Activated CD4-positive, CD25-positive, alpha-beta regulatory T cell (primary cell): Measurements from ENCODE around the gene CCDC178.
"Not testable (repeated sequence)": the region's sequence is repeated elsewhere in the genome, so short reads cannot be mapped to it uniquely, and the experiment has no call there.

Experiments used
- DNase-seq, 4 experiments: peaks; one replicate each; lab custom pipeline; 2025; lab: John Stamatoyannopoulos, UW

Gene CCDC178, protein sequence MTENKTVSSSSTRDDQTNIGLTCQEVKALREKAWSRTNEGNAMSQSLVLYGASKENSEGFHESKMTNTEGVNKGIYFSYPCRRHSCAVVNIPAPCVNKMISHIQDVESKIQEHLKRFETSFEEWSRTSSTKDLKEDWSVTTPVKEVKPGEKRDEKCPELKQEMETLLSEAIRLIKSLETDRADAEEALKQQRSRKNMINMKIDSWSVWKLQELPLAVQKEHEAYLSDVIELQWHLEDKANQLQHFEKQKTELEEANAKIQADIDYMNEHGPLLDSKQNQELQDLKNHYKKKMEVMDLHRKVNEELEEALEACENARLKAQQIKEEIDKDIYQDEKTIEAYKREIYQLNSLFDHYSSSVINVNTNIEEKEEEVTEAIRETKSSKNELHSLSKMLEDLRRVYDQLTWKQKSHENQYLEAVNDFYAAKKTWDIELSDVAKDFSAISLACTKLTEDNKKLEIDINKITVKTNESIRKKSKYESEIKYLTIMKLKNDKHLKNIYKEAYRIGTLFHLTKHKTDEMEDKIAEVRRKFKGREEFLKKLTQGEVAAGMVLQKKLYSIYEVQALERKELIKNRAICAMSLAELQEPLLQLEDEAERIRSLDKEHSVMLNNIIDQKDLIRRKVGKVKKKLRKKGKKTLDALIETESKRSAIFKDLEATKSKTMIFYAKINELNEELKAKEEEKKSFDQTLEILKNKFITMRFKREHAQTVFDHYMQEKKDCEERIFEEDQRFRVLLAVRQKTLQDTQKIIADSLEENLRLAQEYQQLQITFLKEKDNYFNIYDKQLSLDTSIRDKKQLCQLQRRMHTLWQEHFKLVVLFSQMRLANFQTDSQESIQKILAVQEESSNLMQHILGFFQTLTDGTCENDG

DNA sequence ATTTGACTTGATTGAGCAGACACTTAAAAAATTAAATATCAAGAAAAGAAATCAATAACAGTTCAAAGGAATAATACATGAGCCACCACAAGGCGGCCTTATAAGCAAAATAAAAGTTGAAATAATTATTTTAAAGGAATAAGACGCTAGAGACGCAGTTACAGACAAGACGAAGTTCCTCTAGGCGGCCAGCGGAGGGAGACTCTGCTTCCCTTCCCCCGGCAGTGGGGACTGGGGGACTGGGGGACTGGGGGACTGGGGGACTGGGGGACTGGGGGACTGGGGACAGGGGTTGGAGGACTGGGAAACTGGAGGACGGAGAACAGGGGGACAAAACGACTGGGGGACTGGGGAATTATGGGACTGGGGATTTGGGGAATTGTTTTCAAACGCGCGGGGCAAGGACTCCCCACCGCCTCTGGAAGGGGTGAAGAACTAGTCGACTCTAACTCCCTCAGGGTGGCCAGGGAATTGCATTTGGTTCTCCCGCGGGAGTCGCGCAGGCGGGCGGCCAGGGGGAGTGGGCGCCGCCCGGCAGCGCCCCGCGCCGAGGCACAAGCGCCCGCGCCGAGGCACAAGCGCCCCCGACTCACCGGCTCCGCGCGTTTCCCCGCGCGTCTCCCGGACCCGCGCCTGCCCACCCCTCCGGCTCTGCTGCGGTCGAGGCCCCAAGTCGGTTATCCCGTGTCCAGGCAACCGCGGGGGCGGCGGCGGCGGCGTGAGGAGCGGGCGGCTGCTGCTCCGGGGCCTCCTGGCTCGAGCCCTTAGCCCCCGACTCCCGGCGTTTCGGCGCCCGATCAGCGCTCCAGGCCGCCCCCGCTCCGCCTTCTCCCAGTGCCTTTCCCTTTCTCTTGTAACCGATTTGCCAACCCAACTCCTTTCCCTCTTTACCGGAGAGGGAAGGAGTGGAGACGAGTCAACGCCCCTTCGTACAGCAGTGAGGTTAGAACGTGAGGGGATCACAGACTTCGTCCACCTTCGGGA is at the start of gene CCDC178:
TSS of gene CCDC178 (minus strand) at position 662 of the 984 bp plus-strand sequence. CDS start 28,633 bp downstream, outside the sequence.
- no peak for DNase-seq

- DNase-seq, result no peak
These were observed 43.4 kb upstream of the CCDC178 start for GRCh38 chr18:33483908-33484307.

- no peak for DNase-seq
These were observed 32.0 kb upstream of the CCDC178 start for GRCh38 chr18:33472509-33472908.

DNA sequence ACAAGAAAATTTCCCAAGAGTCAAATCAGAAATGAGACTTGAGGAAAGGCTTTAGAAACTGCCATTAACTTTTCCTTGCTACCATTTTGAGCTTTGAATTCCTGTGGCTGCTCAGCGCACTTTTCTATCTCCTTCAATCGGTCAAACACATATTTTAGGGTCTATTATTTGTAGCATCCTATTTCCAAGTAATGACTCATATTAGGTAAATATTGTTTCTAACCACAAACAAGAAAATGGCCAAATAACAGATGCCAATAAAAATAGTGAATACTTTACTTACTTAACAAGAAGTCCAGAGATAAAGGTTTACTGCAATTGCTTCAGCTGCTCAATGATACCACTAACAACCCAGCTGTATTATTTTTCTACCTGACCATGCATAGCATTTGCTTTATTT is 29.7 kb upstream of the CCDC178 start:
- no peak for DNase-seq

DNA sequence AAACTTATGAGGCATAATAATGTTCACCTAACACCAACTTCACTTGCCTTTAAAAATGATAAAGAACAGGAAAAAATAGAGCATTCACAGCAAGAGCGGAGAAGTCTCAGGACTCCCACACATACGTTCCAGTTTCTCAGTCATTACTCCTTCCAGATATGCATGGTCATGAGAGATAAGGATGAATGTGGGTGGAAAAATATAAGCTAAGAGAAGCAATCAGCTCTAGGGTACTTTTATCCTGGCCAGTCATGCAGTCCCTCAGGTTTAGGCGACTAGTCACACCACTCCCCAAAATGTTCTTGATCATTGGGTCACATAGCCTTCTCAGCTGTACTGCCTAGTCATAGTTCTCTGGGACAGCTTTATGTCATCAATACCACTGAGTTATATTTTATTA is 29.2 kb upstream of the CCDC178 start:
- DNase-seq, result no peak

DNA sequence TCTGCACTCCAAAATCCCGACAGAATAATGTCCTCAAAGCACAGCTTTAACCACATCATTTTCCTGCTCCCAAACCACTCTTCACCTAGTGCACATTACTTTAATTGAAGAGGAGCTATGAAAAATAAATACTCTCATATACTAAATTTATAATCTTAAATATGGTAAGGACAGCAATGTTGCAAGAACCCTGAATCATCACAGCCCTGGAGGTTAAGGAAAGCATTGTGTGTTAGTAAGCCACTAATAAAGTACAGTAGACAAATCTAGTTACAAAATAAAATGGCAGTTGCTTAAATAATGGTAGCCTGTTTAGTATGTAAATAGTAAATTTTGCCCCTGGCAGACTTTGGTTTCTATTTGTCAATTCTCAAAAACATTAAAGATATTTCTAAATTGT is 27.0 kb upstream of the CCDC178 start:
- DNase-seq, result no peak

DNA sequence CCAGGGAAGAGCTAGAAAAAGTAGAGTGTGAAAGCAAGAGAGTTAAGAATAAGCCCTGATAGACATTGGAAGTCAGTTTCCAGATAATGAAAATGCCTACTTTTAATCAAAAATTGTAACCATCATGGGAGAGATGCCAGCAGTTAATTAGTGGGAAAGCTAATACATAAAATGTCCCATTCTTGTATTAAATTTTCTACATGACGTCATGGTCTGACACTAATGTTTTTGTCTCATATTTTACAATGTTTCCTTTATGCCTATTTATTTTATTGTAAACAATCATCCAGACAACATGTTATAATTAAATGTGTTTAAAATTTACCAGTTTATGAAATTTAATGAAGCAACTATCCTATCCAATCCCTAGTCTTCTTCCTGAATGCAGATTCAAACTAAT is 26.3 kb upstream of the CCDC178 start:
- DNase-seq, result no peak

- DNase-seq, result no peak
These were observed 20.2 kb upstream of the CCDC178 start for GRCh38 chr18:33460681-33461080.

DNA sequence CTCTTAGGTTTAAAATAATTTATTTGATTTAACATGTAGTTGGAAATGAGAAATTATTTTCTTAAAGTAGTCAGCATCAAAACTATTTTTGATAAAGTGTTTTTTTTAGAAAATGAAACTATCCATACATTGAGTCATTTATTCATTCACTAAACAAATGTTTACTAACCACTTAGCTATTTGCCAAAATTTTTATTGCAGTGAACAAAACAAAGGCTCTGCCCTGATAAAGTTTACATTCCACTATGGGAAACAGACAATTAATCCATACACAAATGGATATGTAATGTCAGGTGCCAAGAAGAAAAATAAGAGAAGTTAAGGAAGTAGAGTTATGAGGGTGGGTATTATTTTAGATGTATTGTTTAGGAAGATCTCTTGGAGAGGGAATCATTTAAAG is 19.1 kb upstream of the CCDC178 start:
- DNase-seq, result no peak

DNA sequence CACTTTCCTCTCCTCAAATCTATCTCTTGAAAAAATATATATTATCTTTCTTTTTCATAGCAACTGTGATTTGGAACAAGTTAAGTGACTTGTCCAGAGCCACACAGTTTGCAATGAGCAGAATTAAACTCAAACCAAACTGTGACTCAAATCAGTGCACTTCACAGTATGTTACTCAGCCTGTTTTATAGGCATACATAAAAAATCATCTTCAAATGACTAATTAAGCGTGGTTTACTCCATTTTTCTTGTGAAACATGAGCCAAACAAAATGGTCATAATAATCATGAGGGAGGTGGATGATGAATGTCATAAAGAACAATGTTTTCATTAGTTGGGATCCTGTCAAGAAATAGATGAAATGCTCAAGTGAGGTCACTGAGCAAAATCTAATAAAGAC is 6.1 kb upstream of the CCDC178 start:
- no peak for DNase-seq

DNA sequence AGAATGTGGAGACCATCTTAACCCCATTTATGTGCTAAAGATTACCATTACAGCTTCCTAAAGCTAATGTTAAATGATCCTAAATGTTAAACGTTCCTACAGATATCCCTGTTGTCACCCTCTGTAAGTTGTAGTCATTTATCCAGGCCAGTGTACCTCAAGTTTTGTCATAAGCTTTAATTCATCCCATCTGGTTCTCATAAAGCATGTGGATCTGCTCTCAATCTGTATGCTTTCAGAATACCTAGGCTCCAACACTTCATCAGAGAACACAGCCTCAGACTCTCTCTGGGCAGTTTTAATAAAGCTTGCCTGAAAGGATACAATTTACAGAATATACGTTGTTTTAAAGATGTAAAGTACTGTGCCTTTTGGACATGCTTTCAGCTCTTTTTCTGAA is 4.2 kb upstream of the CCDC178 start:
- no peak for DNase-seq

DNA sequence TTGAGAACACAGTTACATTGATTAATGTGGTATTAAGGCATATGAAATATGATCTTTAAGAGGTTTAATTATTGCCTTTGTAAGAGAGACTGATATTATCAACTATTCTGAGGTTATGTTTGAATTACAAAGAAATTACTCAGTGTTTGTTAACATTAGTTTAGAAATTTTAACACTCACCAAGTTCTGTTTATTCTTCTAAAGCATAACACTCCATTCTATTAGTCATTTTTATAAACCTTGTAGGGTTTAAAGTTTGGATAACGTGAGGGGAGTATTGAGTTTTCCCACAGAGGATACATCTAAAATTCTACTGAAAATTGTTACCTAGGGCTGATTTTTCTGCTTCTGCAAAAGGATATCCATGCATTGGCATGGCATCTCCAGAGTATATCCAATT is 7.7 kb downstream of the CCDC178 start:
- no peak for DNase-seq

DNA sequence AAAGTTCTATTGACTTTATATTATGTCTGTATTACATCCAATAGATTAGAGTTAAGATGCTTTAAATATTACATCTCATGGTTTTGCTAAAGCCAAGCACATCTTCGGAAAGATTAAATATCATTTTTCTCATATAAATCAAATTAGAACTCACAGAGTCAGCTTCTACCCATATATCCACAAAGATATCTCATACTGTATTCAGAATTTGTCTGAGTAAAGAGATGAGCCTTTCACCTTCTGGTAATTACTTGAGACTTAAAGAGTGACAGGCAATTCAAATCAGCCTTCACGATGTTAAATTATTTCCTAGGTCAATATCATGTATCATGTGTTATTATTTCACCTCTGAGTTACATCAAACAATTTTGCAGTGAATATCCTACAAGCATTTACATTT is 13.0 kb downstream of the CCDC178 start:
- DNase-seq, result no peak

DNA sequence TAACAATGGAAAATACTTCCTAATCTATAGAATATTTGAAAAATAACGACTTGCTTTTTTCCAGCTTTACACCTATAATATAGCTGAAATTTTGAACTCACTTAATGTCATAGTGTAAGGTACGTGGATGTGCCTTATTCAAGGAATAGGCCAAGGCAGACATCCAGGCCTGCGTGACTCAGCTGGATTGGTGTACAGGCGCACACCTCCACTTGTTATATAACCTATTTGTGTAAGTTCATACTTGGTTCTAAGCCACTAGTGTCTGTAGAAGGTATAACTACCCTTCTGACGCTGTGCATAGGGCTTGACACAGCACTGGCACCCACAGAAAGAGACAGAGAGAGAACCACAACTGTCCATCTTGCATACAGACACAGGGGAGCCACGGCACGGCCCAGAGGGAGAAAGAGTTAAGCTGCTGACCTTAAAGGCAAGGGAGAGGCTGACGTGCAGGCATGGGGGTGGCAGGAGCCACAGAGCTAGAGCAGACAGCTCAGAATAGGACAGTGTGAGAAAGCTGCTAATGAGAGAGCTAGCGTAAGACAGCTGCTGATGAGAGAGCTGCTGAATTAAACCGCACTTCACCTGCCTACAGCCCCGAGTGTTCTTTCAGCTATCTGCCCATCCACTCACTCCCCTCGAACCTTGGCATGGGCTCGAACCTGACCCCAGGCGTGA is 16.1 kb downstream of the CCDC178 start:
- no peak for DNase-seq

DNA sequence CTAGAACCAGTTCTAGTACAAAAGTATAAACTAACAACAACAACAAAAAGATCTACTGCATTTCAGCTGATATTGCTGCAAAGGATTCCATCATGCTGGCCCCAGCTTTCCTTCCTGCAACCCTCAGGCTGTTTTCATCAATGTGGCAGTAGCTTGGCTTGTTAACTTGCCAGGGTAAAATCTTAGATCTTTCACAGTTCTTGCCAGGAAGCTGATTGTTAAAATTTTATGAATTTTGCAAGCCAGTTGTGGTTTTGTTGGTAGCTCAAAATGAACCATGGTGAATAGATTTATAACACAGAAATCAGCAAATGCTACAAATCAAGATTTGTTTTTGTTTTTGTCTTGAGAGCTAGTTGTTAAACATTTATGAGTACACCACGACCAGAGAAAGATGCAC is 19.3 kb downstream of the CCDC178 start:
- no peak for DNase-seq

DNA sequence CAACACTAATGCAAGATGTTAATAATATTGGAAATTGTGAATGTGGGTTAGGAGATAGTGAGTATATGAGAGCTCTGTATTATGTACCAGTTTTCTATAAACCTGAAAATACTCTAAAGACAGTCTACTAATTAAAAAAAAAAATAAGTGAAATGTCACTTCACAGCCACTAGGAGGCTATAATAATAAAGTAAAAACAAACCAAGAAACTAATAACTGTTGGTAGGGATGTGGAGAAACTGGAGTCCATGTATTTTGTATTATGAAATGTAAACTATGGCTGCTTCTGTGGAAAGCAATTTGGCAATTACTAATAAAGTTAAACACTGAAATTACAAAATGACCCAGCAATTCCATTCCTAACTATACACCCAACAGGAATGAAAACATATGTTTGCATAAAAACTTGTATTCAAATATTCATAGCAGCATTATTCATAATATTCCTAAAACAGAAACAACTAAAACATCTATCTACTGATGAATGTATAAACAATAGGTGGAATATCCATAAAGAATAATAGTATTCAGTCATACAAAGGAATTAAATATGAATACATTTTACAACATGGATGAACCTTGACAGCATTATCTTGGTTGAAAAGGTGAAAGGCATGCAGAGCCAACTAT is 36.2 kb downstream of the CCDC178 start:
- DNase-seq, result no peak

GRCh38 chr18:33398939-33399338 is 41.6 kb downstream of the CCDC178 start:
- DNase-seq, result not testable (repeated sequence)

DNA sequence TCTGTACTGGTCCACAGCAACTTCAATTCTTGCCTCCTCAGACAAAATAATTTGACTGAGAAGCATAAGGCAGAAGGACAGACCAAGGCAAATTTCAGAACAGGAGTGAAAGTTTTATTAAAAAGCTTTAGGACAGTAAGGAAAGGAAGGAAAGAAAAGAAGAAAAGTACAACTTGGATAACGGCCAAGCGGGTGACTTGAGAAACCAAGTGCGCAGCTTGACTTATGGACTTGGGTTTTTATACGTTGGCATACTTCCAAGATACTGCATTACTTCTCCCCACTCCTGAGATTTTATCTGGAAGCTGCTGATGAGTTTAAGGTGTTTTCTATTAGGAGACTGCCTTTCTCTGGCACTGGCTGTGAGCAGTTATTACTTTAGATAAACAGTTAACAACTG is 64.7 kb downstream of the CCDC178 start:
- DNase-seq, result no peak

DNA sequence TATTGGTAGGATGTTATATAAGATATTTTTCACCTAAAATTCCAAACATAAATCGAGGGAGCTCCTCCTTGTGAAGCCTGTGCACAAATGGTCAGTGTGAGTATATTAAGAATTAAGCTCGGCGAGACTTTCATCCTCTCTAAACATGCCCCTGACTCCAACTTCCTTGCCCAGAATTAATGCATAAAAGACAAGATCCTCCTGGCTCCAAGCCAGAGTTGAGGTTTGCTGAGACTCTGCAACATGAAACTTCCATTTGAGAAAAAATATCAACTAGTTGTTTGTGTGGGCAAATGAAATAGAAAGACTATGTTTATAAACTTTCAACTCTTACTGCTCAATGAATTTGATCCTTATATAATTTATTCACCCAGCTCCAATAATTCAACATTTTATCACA is 68.1 kb downstream of the CCDC178 start:
- DNase-seq, result no peak

GRCh38 chr18:33369711-33370449 is 70.6 kb downstream of the CCDC178 start:
- DNase-seq, result no peak
